Measurements from ENCODE around the gene NOTCH1. TPM values are rescaled to one million over a fixed set of nuclear protein-coding genes. Genes with fewer than 3 reads are reported as not detected.

The NOTCH1 gene
- 96.6 and 124 TPM in 2 replicates for total RNA-seq

GRCh38 chr9:136545965-136546696, at the start of gene NOTCH1:
NOTCH1 (minus strand) TSS chr9:136546048; CDS start chr9:136545786, 262 bp downstream.

GRCh38 chr9:136482793-136483588, 62.9 kb downstream of the NOTCH1 start, which contains the start of gene SEC16A:
SEC16A (minus strand) TSS chr9:136483040; CDS start chr9:136477615, 5,425 bp downstream.

Other genes starting within 250 kb of the NOTCH1 start
- gene CCDC187, start 242.0 kb downstream of the NOTCH1 start, total RNA-seq: under 0.01 and 0.14 TPM in 2 replicates
- gene GPSM1, start 218.5 kb downstream of the NOTCH1 start, total RNA-seq: 10.3 and 13.2 TPM in 2 replicates
- 47.7 and 54.0 TPM in 2 replicates for gene DNLZ, start 182.3 kb downstream of the NOTCH1 start, total RNA-seq
- gene CARD9, start 172.4 kb downstream of the NOTCH1 start, total RNA-seq: under 0.01 and 0.21 TPM in 2 replicates
- gene SNAPC4, start 145.9 kb downstream of the NOTCH1 start, total RNA-seq: 8.7 and 10.5 TPM in 2 replicates
- gene ENTR1, start 135.4 kb downstream of the NOTCH1 start, total RNA-seq: 45.6 and 48.5 TPM in 2 replicates
- gene PMPCA, start 135.4 kb downstream of the NOTCH1 start, total RNA-seq: 60.2 and 65.5 TPM in 2 replicates
- 8.6 and 12.1 TPM in 2 replicates for gene INPP5E, start 106.2 kb downstream of the NOTCH1 start, total RNA-seq
- gene SEC16A, start 63.0 kb downstream of the NOTCH1 start, total RNA-seq: 45.4 and 58.0 TPM in 2 replicates
- gene EGFL7, start 116.9 kb upstream of the NOTCH1 start, total RNA-seq: 27.7 and 28.8 TPM in 2 replicates
- gene AGPAT2, start 141.4 kb upstream of the NOTCH1 start, total RNA-seq: 36.9 and 56.4 TPM in 2 replicates
- 5.3 and 5.5 TPM in 2 replicates for gene DIPK1B, start 166.5 kb upstream of the NOTCH1 start, total RNA-seq
- not detected in 2 replicates for gene LCN10, start 196.9 kb upstream of the NOTCH1 start, total RNA-seq
- gene LCN6, start 202.5 kb upstream of the NOTCH1 start, total RNA-seq: not detected in 2 replicates
- not detected in 2 replicates for gene LCN8, start 212.2 kb upstream of the NOTCH1 start, total RNA-seq
- not detected in 2 replicates for gene LCN15, start 218.5 kb upstream of the NOTCH1 start, total RNA-seq
- 163 and 200 TPM in 2 replicates for gene TMEM141, start 245.3 kb upstream of the NOTCH1 start, total RNA-seq

Measured in airway epithelial cell (primary cell).